ENCODE data around the gene PAIP2. TPM values are rescaled to one million over a fixed set of nuclear protein-coding genes. Genes with fewer than 3 reads are reported as not detected.

Gene PAIP2, protein sequence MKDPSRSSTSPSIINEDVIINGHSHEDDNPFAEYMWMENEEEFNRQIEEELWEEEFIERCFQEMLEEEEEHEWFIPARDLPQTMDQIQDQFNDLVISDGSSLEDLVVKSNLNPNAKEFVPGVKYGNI
- total RNA-seq = 10 to 100 TPM; 29.0 to 54.2 TPM

DNA sequence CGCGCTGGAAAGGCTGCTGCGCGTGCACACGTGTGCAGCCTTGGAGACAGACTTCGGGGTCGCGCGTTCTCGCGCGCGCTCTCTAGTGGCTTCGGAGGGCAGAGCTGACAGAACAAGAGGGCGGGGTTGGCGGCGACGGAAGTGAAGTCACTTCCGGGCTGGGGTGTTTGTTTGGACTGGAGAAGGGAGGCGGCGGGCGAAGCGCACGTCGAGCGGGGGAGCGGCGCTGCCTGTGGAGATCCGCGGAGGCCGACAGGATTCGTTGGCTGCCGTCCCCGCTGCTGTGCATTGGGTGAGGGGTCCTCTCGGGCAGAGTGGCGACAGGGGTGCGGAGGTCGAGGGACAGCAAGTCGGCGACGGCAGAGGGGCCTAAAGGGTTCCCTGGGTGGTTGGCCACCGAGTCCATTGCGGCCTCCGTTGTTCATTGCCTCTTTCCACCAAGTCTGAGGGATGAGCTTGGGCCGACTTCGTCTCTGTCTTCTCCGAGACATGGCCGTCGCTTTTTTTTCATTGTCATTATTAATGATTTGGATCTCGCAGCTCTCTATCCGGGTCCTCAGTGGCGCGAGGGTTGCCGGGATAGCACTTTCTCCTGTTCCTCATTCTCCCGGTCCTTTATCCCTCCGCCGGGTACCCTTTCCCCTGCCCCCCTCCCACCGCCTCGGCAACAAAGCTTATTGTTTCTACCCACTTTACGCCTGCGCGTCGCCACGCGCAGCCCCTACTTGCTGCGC is at the start of gene PAIP2:
Gene PAIP2 (plus strand): TSS at position 166 of the 734 bp plus-strand sequence. CDS start 21,931 bp downstream, outside the sequence.
- TF ChIP-seq, protein P1, sequence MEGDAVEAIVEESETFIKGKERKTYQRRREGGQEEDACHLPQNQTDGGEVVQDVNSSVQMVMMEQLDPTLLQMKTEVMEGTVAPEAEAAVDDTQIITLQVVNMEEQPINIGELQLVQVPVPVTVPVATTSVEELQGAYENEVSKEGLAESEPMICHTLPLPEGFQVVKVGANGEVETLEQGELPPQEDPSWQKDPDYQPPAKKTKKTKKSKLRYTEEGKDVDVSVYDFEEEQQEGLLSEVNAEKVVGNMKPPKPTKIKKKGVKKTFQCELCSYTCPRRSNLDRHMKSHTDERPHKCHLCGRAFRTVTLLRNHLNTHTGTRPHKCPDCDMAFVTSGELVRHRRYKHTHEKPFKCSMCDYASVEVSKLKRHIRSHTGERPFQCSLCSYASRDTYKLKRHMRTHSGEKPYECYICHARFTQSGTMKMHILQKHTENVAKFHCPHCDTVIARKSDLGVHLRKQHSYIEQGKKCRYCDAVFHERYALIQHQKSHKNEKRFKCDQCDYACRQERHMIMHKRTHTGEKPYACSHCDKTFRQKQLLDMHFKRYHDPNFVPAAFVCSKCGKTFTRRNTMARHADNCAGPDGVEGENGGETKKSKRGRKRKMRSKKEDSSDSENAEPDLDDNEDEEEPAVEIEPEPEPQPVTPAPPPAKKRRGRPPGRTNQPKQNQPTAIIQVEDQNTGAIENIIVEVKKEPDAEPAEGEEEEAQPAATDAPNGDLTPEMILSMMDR (IDR thresholded peaks at IDR 0.05) = peak; percentile 71 to 91 (median 88)
- TF ChIP-seq POLR2A (IDR thresholded peaks at IDR 0.05) = peak; percentile 82 to 97 (median 96)
- Histone ChIP-seq H3K27ac (peak within 1 kb of the TSS; percentile 88 to 99 (median 96)), H3K4me3 (peak within 1 kb of the TSS; percentile 41 to 69), H3K36me3 (replicated peaks in 1 of 2; ENCODE audit: insufficient read depth in 1 of 2, low read depth in 2 of 2) (no peaks in the 10 kb centered on the region), H3K9me3 (no peaks in the 10 kb centered on the region), H3K4me1 (peaks cover 24% of the 10 kb centered on the region), H3K27me3 (no peaks in the 10 kb centered on the region)
- peak; percentile 99 for ATAC-seq
- DNase-seq = peak; percentile 96 to 98 (median 98)
- WGBS, 2 donors = 0 to 1% methylated on average over 38 to 66 of the region's 66 CpGs
- intact Hi-C loops (cut with DNase I) = no loop called here

DNA sequence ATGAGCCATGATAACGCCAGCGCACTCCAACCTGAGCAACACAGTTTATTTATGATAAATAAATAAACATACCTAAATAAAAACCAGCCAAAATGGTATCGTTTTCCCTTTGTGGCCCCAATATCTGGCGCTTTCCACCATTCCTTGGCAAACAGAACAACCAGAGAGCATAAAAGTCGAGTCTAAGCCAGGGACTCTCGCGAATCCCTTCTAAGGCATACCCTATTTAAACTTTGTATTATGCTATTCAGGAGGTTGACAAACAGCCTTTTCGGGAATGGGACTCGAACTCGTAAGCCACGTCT is 48.5 kb upstream of the PAIP2 start:
- ATAC-seq (no peak), DNase-seq (no peak)
- Histone ChIP-seq H3K27ac (peak overlapping the region; percentile 98 to 100 (median 99)), H3K27me3 (no peaks in the 10 kb centered on the region), H3K9me3 (no peaks in the 10 kb centered on the region), H3K36me3 (replicated peaks in 1 of 2; ENCODE audit: insufficient read depth in 1 of 2, low read depth in 2 of 2) (no peaks in the 10 kb centered on the region), H3K4me3 (no peak overlapping the region), H3K4me1 (peaks cover 37% of the 10 kb centered on the region)
- TF ChIP-seq, protein P1 (IDR thresholded peaks at IDR 0.05) = no peak
- TF ChIP-seq POLR2A (IDR thresholded peaks at IDR 0.05) = no peak
- intact Hi-C loops (cut with DNase I) = no loop called here
- 17 to 20% methylated on average over 11 of the region's 11 CpGs for WGBS, 2 donors

DNA sequence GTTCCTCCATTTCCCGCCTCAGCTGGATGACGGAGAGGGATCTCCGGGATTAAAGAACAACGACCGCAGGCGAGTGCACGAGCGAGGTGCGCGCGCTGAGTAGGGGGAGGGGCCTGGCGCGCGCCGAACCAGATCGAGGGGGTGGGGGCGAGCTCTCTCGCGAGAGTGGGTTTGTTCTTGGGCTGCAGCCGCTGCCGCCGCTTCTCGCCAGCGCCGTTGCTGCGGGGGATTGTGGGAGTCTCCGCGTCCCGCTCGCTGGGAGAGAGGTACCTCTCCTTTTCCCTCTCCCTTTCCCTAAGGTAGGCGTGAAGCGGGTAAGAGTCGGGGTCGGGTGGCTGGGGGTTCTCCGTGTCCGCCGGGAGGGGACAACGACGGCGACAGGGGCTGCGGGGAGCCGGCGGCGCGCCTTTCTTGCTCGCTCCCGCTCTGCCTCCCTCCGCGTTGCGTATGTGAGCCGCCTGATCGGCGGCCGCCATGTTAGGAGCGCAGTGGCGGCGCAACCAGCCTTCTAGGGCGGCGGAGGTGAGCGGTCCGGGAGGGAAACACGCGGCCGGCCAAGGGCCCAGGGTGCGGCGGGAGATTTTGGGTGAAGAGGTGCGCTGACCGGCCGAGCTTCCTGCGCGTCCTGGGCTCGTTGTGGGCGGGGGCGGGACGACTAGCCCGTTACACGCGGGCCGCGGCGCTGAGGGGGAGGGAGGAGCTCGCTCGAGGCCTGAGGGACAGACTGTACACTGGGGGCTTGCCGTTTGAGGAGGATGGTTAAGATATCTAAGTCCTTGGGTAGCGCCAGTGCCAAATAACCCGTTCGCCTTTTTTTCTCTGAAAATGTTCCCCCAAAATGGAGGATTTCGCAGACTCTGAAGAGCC is 47.9 kb upstream of the PAIP2 start, which contains the start of gene MATR3:
Gene MATR3 (plus strand): TSS at position 234 of the 867 bp plus-strand sequence. CDS start 13,676 bp downstream, outside the sequence.
- peaks cover 43% of the 10 kb centered on the region for H3K4me1 ChIP-seq
- peak within 1 kb of the TSS; percentile 98 to 100 (median 99) for H3K27ac ChIP-seq
- ATAC-seq (peak; percentile 97), DNase-seq (peak; percentile 96 to 97 (median 97))
- TF ChIP-seq, protein P1 (IDR thresholded peaks at IDR 0.05) = peak in 1 of 7 experiments; percentile 3
- peak; percentile 98 to 99 (median 99) for TF ChIP-seq POLR2A (IDR thresholded peaks at IDR 0.05)
- 0% methylated on average over 42 to 85 of the region's 88 CpGs for WGBS, 2 donors
- intact Hi-C loops (cut with DNase I) = no loop called here
- H3K4me3 ChIP-seq = peak within 1 kb of the TSS; percentile 51 to 84
- H3K36me3 ChIP-seq (replicated peaks in 1 of 2; ENCODE audit: insufficient read depth in 1 of 2, low read depth in 2 of 2) = no peaks in the 10 kb centered on the region
- H3K9me3 ChIP-seq = no peaks in the 10 kb centered on the region
- no peaks in the 10 kb centered on the region for H3K27me3 ChIP-seq

DNA sequence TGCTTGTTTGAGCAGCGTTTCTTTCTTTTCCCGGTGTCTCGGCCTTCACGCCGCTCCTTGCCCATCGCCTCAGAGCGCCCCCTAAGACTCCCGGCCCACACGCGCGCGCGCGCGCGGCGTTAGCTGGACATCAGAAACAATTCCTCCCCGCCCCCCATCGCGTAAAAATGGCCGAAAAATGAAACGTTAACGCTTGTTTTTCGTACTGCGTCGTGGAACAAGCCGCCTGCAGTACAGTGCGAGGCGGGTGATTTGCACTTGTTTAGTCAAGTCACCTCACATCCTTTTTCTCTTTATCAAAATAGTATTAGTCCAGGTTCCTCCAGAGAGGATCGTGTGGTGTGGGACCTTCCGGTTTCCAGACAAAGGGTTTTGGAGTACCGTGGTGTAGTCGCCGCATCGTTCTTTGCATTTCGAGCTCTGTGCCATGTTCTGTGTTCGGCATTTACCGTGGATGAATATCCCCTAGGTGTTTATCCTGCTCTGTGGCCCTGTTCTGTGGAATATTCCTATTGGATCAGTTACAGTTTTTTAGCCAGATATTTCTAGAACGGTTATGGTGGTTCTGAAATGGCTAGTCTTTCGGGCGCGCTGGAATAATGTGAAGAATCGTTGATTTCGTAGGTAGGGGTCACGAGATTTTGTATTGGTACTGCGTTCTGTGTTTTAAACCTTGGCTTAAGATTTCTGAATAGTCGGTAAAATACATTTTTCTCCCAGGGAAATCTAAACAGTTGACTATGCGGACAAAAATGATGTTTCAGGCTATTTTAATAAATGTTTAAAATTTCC is 47.1 kb upstream of the PAIP2 start:
- H3K4me3 ChIP-seq = peak overlapping the region; percentile 51 to 84
- H3K27ac ChIP-seq = peak overlapping the region; percentile 98 to 100 (median 99)
- 0% methylated on average over 48 of the region's 48 CpGs for WGBS, 2 donors
- peak; percentile 66 to 78 (median 67) for DNase-seq
- intact Hi-C loops (cut with DNase I) = no loop called here
- H3K9me3 ChIP-seq = no peaks in the 10 kb centered on the region
- TF ChIP-seq POLR2A (IDR thresholded peaks at IDR 0.05) = no peak
- TF ChIP-seq, protein P1 (IDR thresholded peaks at IDR 0.05) = peak in 3 of 7 experiments; percentile 8 to 16 (median 8)
- H3K4me1 ChIP-seq = peaks cover 51% of the 10 kb centered on the region
- no peaks in the 10 kb centered on the region for H3K36me3 ChIP-seq (replicated peaks in 1 of 2; ENCODE audit: insufficient read depth in 1 of 2, low read depth in 2 of 2)
- peak; percentile 28 for ATAC-seq
- H3K27me3 ChIP-seq = no peaks in the 10 kb centered on the region
